Measurements from ENCODE around the gene FAM53B.
A peak's percentile ranks its signal among the peaks of the same experiment; 100 is the strongest.

FAM53B gene

GRCh38 chr10:124650263-124650662 is 93.9 kb downstream of the FAM53B start:
- no peak for DNase-seq
- TF ChIP-seq EZH2phosphoT487 (IDR thresholded peaks at IDR 0.05; ENCODE audit: low read length) (no peak), CTCF (IDR thresholded peaks at IDR 0.05; ENCODE audit: low read length) (no peak), EZH2 (optimal IDR thresholded peaks at IDR 0.05; ENCODE audit: low read depth, low read length) (no peak)
- no peaks in the 10 kb centered on the region for H3K27me3 ChIP-seq (replicated peaks; ENCODE audit: insufficient read depth, low read length)
- H4K20me1 ChIP-seq (ENCODE audit: insufficient read depth, low read length) = no peaks in the 10 kb centered on the region
- H3K27ac ChIP-seq (ENCODE audit: low read length) = no peak overlapping the region
- H3F3A ChIP-seq (ENCODE audit: insufficient read depth, low read length) = peaks cover 16% of the 10 kb centered on the region
- no peak overlapping the region for H3K4me2 ChIP-seq (ENCODE audit: low read depth, low read length)
- peaks cover 26% of the 10 kb centered on the region for H3K4me1 ChIP-seq (ENCODE audit: low read length)
- no peaks in the 10 kb centered on the region for H3K9me2 ChIP-seq (replicated peaks; ENCODE audit: insufficient read depth, low read length)
- peaks cover 63% of the 10 kb centered on the region for H3K79me2 ChIP-seq (ENCODE audit: low read length)
- no peaks in the 10 kb centered on the region for H3K36me3 ChIP-seq (replicated peaks; ENCODE audit: insufficient read depth, low read length)
- no peak overlapping the region for H3K4me3 ChIP-seq (ENCODE audit: low read length)
- no peaks in the 10 kb centered on the region for H3K9me3 ChIP-seq (replicated peaks; ENCODE audit: insufficient read depth, low read length)
- H2AFZ ChIP-seq (ENCODE audit: low read length) = no peak overlapping the region
- H3K9ac ChIP-seq (ENCODE audit: low read length) = no peak overlapping the region

GRCh38 chr10:124649214-124649613 is 95.0 kb downstream of the FAM53B start:
- Histone ChIP-seq H3K4me3 (ENCODE audit: low read length) (no peak overlapping the region), H3F3A (ENCODE audit: insufficient read depth, low read length) (peaks cover 16% of the 10 kb centered on the region), H3K79me2 (ENCODE audit: low read length) (peaks cover 71% of the 10 kb centered on the region), H3K9me2 (replicated peaks; ENCODE audit: insufficient read depth, low read length) (no peaks in the 10 kb centered on the region), H3K4me1 (ENCODE audit: low read length) (peaks cover 26% of the 10 kb centered on the region), H3K9ac (ENCODE audit: low read length) (peak overlapping the region; percentile 17; the same call in 1 of the 2 replicates), H4K20me1 (ENCODE audit: insufficient read depth, low read length) (no peaks in the 10 kb centered on the region), H3K27me3 (replicated peaks; ENCODE audit: insufficient read depth, low read length) (no peaks in the 10 kb centered on the region), H2AFZ (ENCODE audit: low read length) (no peak overlapping the region), H3K36me3 (replicated peaks; ENCODE audit: insufficient read depth, low read length) (no peaks in the 10 kb centered on the region), H3K4me2 (ENCODE audit: low read depth, low read length) (peak overlapping the region; percentile 86; the same call in 1 of the 2 replicates), H3K27ac (ENCODE audit: low read length) (peak overlapping the region; percentile 91; the same call in 1 of the 2 replicates), H3K9me3 (replicated peaks; ENCODE audit: insufficient read depth, low read length) (no peaks in the 10 kb centered on the region)
- DNase-seq = no peak
- TF ChIP-seq EZH2 (optimal IDR thresholded peaks at IDR 0.05; ENCODE audit: low read depth, low read length) = no peak
- TF ChIP-seq CTCF (IDR thresholded peaks at IDR 0.05; ENCODE audit: low read length) = no peak
- no peak for TF ChIP-seq EZH2phosphoT487 (IDR thresholded peaks at IDR 0.05; ENCODE audit: low read length)

GRCh38 chr10:124648738-124649137 is 95.4 kb downstream of the FAM53B start:
- peak overlapping the region; percentile 26 for H3K4me3 ChIP-seq (ENCODE audit: low read length)
- peaks cover 26% of the 10 kb centered on the region for H3K4me1 ChIP-seq (ENCODE audit: low read length)
- 0 out of 2 replicates have a peak overlapping the region, but pooled peaks have one; percentile 17 for H2AFZ ChIP-seq (ENCODE audit: low read length)
- TF ChIP-seq EZH2phosphoT487 (IDR thresholded peaks at IDR 0.05; ENCODE audit: low read length) (no peak), CTCF (IDR thresholded peaks at IDR 0.05; ENCODE audit: low read length) (no peak), EZH2 (optimal IDR thresholded peaks at IDR 0.05; ENCODE audit: low read depth, low read length) (no peak)
- peak overlapping the region; percentile 91 for H3K27ac ChIP-seq (ENCODE audit: low read length)
- H3K27me3 ChIP-seq (replicated peaks; ENCODE audit: insufficient read depth, low read length) = no peaks in the 10 kb centered on the region
- H3F3A ChIP-seq (ENCODE audit: insufficient read depth, low read length) = peaks cover 16% of the 10 kb centered on the region
- no peaks in the 10 kb centered on the region for H3K36me3 ChIP-seq (replicated peaks; ENCODE audit: insufficient read depth, low read length)
- H3K9me2 ChIP-seq (replicated peaks; ENCODE audit: insufficient read depth, low read length) = no peaks in the 10 kb centered on the region
- peak; percentile 91 for DNase-seq
- H4K20me1 ChIP-seq (ENCODE audit: insufficient read depth, low read length) = no peaks in the 10 kb centered on the region
- H3K4me2 ChIP-seq (ENCODE audit: low read depth, low read length) = peak overlapping the region; percentile 86
- H3K9ac ChIP-seq (ENCODE audit: low read length) = peak overlapping the region; percentile 54
- H3K79me2 ChIP-seq (ENCODE audit: low read length) = peaks cover 74% of the 10 kb centered on the region
- no peaks in the 10 kb centered on the region for H3K9me3 ChIP-seq (replicated peaks; ENCODE audit: insufficient read depth, low read length)

All from MM.1S (cell line).